Ovary (tissue), 3 donors: ENCODE results near the gene DLX6.

Experiments
- POLR2A ChIP-seq: fragments of 450-650 bp; IDR thresholded peaks from one replicate; pipeline ENCODE4 v1.6.1; 2017; ENCODE audit warnings: antibody characterized with exemption, mild to moderate bottlenecking, moderate library complexity
- TF ChIP-seq, protein P1 (sequence below), 3 donors: fragments of 450-650 bp in 2 of 3; fragments of 200-600 bp in 1 of 3; IDR thresholded peaks; one replicate each; pipeline versions ENCODE4 v1.5.1 to v1.8.0; 2016 to 2022; ENCODE audit warnings: antibody characterized with exemption in 3 of 3, mild to moderate bottlenecking in 1 of 3
- donor health status: DM: no; HTN: no; CAD: no.

- TF ChIP-seq, protein P1, sequence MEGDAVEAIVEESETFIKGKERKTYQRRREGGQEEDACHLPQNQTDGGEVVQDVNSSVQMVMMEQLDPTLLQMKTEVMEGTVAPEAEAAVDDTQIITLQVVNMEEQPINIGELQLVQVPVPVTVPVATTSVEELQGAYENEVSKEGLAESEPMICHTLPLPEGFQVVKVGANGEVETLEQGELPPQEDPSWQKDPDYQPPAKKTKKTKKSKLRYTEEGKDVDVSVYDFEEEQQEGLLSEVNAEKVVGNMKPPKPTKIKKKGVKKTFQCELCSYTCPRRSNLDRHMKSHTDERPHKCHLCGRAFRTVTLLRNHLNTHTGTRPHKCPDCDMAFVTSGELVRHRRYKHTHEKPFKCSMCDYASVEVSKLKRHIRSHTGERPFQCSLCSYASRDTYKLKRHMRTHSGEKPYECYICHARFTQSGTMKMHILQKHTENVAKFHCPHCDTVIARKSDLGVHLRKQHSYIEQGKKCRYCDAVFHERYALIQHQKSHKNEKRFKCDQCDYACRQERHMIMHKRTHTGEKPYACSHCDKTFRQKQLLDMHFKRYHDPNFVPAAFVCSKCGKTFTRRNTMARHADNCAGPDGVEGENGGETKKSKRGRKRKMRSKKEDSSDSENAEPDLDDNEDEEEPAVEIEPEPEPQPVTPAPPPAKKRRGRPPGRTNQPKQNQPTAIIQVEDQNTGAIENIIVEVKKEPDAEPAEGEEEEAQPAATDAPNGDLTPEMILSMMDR (IDR thresholded peaks at IDR 0.05): no peak
- no peak for TF ChIP-seq POLR2A
Measured at GRCh38 chr7:97005183-97006054, at the start of gene DLX6.
